Thymus (tissue), 14 donors: ENCODE results near the gene TMEM45B. TPM values are rescaled to one million over a fixed set of nuclear protein-coding genes. Genes with fewer than 3 reads are reported as not detected.
A peak's percentile ranks its signal among the peaks of the same experiment; 100 is the strongest.
"Not testable (repeated sequence)": the region's sequence is repeated elsewhere in the genome, so short reads cannot be mapped to it uniquely, and the experiment has no call there.

ENCODE experiments used
- DNase-seq, 9 donors: peaks; one replicate each; pipeline ENCODE4 v3.0.0-alpha.2; 2013; ENCODE audit warnings: low spot score in 9 of 9, low read depth in 6 of 9, missing footprints in 1 of 9
- H3K27ac ChIP-seq, 2 donors: one replicate each; pipeline ENCODE4 v1.5.1; 2013; ENCODE audit warnings: control low read depth in 1 of 2, low read depth in 1 of 2, low read length in 1 of 2, mild to moderate bottlenecking in 1 of 2, moderate library complexity in 1 of 2
- H3K27me3 ChIP-seq, 2 donors: one replicate each; pipeline ENCODE4 v1.5.1; 2013; ENCODE audit warnings: low read length in 1 of 2; ENCODE audit not compliant: control insufficient read depth in 2 of 2, insufficient read depth in 1 of 2
- H3K36me3 ChIP-seq, 2 donors: one replicate each; pipeline ENCODE4 v1.5.1; 2013; ENCODE audit warnings: low read length in 1 of 2, mild to moderate bottlenecking in 1 of 2, moderate library complexity in 1 of 2; ENCODE audit not compliant: control insufficient read depth in 2 of 2, insufficient read depth in 2 of 2
- H3K4me1 ChIP-seq, 2 donors: one replicate each; pipeline ENCODE4 v1.5.1; 2013; ENCODE audit warnings: low read length in 2 of 2; ENCODE audit not compliant: control insufficient read depth in 2 of 2, insufficient read depth in 2 of 2
- H3K4me3 ChIP-seq, 2 donors: one replicate each; pipeline ENCODE4 v1.5.1; 2013; ENCODE audit warnings: low read length in 2 of 2, control low read depth in 1 of 2, mild to moderate bottlenecking in 1 of 2
- H3K9me3 ChIP-seq, 2 donors: one replicate each; pipeline ENCODE4 v1.5.1; 2013; ENCODE audit warnings: low read length in 1 of 2, mild to moderate bottlenecking in 1 of 2; ENCODE audit not compliant: control insufficient read depth in 2 of 2, insufficient read depth in 1 of 2
- WGBS: extraction: QIAGEN DNeasy Blood & Tissue Kit; methylation state at CpG from one replicate; pipeline ENCODE4 v1.1.7; 2013; 5-methylcytosine and 5-hydroxymethylcytosine counted together
- long read RNA-seq, 10 donors: transcript quantifications; one replicate each; lab custom pipeline, GENCODE V29; 2026
- polyA plus RNA-seq: library from polyadenylated mRNA; stranded (reverse); fragments of 200-250 nt; gene quantifications from one replicate; pipeline ENCODE4 v1.2.3, GENCODE V29; 2013
- total RNA-seq: library from RNA; stranded (reverse); fragments of 120-200 nt; gene quantifications from one replicate; pipeline ENCODE4 v1.2.4, GENCODE V29; 2013
- donor health status: healthy.

The TMEM45B gene
- total RNA-seq (0.38 TPM), polyA plus RNA-seq (3.4 TPM)
- long read RNA-seq, donor 1 = 0 reads
- long read RNA-seq, donor 2 = 0 reads
- long read RNA-seq, donor 3 = 0 reads
- long read RNA-seq, donor 4 = 0 reads
- long read RNA-seq, donor 5 = 0 reads
- long read RNA-seq, donor 6 = 0 reads
- long read RNA-seq, donor 7 = 0 reads
- long read RNA-seq, donor 8 = 0 reads
- long read RNA-seq, donor 9 = 0 reads
- long read RNA-seq, donor 10 = 0 reads

DNA sequence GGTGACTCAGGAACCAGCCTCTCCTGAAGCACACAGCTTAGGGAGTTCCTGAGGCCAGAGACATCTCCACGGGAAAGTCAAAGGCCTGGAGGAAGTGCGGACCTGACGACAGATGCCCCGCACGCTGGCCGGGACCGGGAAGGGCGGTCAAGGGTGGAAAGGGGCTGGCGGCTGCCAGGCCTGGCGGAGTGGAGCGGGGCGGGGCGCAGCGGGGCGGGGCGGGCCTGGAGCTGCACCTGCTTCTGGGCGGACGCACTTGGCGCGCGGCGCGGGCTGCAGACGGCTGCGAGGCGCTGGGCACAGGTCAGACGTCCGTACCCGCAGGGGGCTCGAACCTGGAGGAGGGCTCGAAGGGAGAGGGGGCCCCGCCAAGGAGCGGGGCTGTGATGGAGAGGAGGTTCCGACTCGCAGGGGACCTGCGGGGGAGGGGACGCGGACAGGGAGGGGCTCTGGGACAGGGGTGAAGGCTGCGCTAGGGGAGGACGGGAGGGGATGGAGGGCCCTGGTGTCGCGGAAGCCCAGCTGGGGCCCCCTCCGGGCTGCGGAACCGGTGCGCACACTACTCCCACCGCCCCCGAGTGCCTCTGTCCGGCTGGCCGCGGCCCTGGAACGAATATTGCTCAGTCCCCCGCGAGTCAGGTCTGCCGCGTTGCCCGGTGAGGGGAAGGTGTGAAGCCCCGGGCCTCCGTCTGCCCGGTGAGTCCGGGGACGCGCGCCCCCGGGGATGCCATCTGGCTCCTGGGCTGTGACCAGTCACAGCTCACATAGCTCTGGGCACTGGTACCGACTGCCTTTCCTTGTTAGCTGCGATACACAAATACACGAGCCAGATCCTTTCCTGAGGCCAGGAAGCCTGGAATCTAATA lies at the start of gene TMEM45B:
TSS of gene TMEM45B (plus strand) at position 253 of the 866 bp plus-strand sequence. CDS start 36,635 bp downstream, outside the sequence.
- no peak within 1 kb of the TSS for H3K27ac ChIP-seq
- peak within 1 kb of the TSS in 1 of 2 donors; percentile 15 for H3K4me3 ChIP-seq
- no peak for DNase-seq
- H3K4me1 ChIP-seq = no peaks in the 10 kb centered on the region
- peaks cover 0 to 10% of the 10 kb centered on the region in 2 donors for H3K9me3 ChIP-seq
- peaks cover 15 to 37% of the 10 kb centered on the region in 2 donors for H3K27me3 ChIP-seq
- no peaks in the 10 kb centered on the region for H3K36me3 ChIP-seq
- WGBS = 6% methylated on average over 68 of the region's 68 CpGs

DNA sequence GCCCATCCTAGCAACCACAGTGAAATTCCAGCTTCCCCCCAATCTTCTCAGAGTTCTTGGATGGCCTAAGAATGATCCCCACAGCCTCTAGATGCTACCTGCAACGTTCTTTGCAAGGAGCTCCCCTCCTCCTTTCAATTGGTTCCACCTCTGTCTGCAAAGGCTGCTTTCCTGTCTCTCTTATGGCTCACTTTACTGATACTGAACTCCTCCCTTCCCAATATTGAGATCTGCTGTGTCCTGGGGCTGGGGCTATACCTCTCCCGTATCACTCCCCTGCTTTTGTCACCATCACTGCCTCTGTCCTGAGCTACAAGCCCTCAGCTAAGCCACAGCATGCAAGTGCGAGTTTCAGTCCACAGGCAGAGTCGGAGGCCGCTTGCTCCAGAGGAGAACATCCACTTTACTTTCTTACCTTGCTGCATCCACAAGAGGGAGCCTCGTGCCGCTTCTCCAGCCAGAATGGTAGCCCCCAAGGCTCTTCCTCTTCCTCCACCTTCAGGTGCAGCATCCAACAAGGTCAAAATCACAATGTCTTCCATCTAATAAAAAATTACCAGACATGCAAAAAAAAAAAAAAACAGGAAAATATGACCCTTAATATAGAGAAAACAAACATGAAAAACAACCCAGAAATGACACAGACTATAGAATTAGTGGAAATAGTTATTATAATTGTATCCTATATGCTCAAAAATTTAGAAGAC lies 48.6 kb upstream of the TMEM45B start:
- no peaks in the 10 kb centered on the region for H3K36me3 ChIP-seq
- H3K4me1 ChIP-seq = no peaks in the 10 kb centered on the region
- H3K4me3 ChIP-seq = no peak overlapping the region
- 33% methylated on average over 7 of the region's 7 CpGs for WGBS
- H3K9me3 ChIP-seq = no peaks in the 10 kb centered on the region
- no peak overlapping the region for H3K27ac ChIP-seq
- DNase-seq = peak in 2 of 9 donors; percentile 14 to 17
- no peaks in the 10 kb centered on the region for H3K27me3 ChIP-seq

DNA sequence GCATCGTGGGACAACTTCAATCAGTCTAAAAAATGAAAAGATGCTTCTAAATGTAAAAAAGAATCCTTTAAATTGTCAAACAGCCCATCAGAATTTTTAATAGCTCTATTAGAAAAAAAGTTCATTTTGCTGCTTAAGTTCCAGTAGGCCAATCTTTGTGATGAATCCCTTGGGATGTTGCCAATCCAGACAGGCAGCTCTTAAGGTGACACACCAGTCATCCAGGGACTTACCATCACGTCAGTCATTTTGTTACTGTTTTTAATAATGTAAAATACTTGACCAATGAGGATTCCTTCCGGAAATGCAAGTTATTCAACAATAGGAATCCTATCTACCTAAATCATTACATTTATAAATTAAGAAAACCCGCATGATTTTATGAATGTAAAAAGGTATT lies 47.8 kb upstream of the TMEM45B start:
- 77% methylated on average over 4 of the region's 4 CpGs for WGBS

DNA sequence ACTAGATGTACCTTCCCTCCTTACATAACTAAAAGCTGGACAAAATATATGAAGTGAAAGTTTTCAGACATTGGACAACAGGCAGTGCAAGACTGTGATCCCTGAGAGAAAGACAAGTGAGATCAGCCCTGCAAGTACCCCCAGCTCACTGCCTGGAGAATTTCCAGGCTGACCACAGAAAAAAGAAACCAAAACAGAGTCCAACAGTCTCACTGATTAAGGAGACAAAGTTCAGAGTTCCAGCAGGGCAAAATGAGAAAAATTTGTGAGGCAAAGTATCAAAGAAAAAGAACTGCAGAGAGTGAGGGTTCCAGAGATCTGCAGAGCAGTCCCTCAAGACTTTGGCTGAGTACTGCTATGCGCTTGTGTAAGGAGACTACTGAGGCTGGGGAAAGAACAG lies 47.3 kb upstream of the TMEM45B start:
- Histone ChIP-seq H3K4me1 (no peaks in the 10 kb centered on the region), H3K27ac (no peak overlapping the region), H3K27me3 (no peaks in the 10 kb centered on the region), H3K36me3 (no peaks in the 10 kb centered on the region), H3K9me3 (no peaks in the 10 kb centered on the region), H3K4me3 (no peak overlapping the region)
- WGBS = 95% methylated on average over 1 of the region's 1 CpG
- no peak for DNase-seq

More for the DNA sequence above, 47.8 kb upstream of the TMEM45B start:
- Histone ChIP-seq H3K9me3 (no peaks in the 10 kb centered on the region), H3K36me3 (no peaks in the 10 kb centered on the region), H3K27ac (no peak overlapping the region), H3K27me3 (no peaks in the 10 kb centered on the region), H3K4me3 (no peak overlapping the region), H3K4me1 (no peaks in the 10 kb centered on the region)
- no peak for DNase-seq

DNA sequence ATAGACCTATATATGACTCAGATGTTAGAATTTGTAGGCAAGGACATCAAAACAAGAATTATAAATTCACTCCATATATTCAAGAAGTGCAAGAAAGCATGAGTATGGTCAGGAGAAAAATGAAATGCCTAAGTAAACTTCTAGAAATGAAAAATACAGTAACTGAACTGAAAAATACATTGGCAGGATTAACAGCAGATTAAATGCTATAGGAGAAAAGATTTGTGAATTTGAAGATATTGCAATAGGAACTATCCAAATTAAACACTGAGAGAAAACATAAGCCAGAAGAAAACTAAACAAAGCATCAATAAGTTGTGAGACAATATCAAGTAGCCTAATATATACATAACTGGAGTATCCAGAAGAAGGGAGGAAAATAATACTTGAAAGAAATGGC lies 46.6 kb upstream of the TMEM45B start:
- DNase-seq = no peak
- H3K27me3 ChIP-seq = no peaks in the 10 kb centered on the region
- no peaks in the 10 kb centered on the region for H3K36me3 ChIP-seq
- H3K4me3 ChIP-seq = no peak overlapping the region
- no peak overlapping the region for H3K27ac ChIP-seq
- no peaks in the 10 kb centered on the region for H3K4me1 ChIP-seq
- no peaks in the 10 kb centered on the region for H3K9me3 ChIP-seq

DNA sequence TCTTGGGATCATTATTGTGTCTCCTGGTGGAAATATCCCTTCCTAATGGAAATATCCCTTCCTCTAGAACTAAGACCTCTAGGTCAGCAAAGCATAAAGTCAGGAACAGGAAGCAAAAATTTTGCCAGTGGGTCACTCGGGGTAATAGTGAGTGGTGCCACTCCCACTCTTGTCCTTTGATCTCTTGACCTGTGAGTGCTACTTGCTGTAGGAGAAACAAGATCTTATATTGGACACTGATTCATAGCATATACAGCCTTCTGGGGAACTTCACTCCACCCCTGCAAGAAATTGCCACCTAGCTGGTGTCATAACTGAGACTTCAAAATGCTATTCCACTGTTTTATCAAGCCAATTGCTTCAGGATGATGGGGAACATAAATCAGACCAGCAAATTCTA lies 44.7 kb upstream of the TMEM45B start:
- no peak overlapping the region for H3K4me3 ChIP-seq
- WGBS = 96% methylated on average over 1 of the region's 1 CpG
- H3K27me3 ChIP-seq = no peaks in the 10 kb centered on the region
- DNase-seq = no peak
- no peaks in the 10 kb centered on the region for H3K9me3 ChIP-seq
- H3K27ac ChIP-seq = no peak overlapping the region
- no peaks in the 10 kb centered on the region for H3K36me3 ChIP-seq
- no peaks in the 10 kb centered on the region for H3K4me1 ChIP-seq

DNA sequence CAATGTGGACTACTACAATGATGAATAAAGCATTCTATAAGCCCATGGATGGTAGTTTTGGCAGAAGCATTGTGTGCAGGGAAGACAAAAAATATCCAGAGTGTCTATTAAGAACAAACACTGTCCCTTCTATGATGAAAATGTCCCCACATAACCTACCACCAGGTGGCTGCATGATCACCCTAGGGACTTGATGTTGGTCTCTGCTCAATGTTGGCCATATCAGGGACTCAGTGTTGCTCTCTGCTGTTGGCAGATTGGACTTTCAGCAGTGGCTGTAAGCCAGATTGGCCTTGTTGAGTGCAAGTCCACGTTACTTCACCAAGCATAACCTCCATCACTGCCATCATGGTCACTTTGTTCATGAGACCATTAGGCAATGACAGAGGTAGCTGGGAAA lies 44.2 kb upstream of the TMEM45B start:
- not testable (repeated sequence) for H3K36me3 ChIP-seq, H3K27ac ChIP-seq, H3K4me3 ChIP-seq, H3K4me1 ChIP-seq, DNase-seq, H3K27me3 ChIP-seq, H3K9me3 ChIP-seq
- WGBS = 83% methylated on average over 1 of the region's 1 CpG

DNA sequence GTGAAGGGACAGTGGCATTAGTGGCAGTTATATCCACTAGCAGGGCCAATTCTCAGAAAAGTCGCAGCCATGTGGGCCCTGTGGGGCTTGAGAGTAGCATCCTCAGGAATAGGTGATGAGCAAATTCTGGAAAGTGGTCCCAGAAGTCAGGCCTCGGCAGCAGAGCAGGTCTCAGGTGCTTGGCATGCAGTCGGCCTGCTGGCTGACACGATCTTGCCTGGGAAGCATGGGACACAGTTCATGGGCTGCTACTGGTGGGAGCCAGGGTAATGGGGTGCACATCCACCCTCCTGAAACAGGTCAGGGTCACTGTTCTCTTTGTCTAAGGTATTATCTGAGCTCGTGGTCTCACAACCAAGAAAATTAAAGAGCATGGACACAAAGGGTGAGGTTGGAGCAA lies 36.8 kb upstream of the TMEM45B start:
- WGBS = 93% methylated on average over 5 of the region's 5 CpGs

DNA sequence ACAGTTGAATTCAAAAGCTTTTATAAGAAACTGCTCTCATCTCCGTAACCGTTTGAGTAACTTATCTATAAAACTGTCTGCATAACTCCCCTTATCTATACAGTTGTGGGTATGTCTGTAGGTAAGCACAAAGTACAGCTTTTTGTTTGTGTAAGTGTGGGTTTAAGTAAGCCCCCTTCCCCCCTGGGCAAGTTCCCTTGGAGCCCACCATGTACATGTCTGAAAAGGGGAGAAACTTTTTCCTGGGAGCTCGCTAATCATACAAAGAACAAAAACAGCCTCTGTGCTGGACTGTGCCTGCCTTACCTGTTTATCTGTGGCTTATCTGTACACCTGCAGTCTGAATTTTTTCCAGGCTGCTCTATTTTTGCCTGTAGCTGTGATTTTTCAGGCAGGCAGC lies 36.3 kb upstream of the TMEM45B start:
- H3K27ac ChIP-seq = no peak overlapping the region
- no peak for DNase-seq
- no peaks in the 10 kb centered on the region for H3K36me3 ChIP-seq
- no peak overlapping the region for H3K4me3 ChIP-seq
- 91% methylated on average over 3 of the region's 3 CpGs for WGBS
- no peaks in the 10 kb centered on the region for H3K27me3 ChIP-seq
- no peaks in the 10 kb centered on the region for H3K4me1 ChIP-seq
- no peaks in the 10 kb centered on the region for H3K9me3 ChIP-seq

More for the DNA sequence above, 36.8 kb upstream of the TMEM45B start:
- H3K27me3 ChIP-seq = no peaks in the 10 kb centered on the region
- H3K4me1 ChIP-seq = no peaks in the 10 kb centered on the region
- H3K4me3 ChIP-seq = no peak overlapping the region
- no peak for DNase-seq
- no peaks in the 10 kb centered on the region for H3K9me3 ChIP-seq
- no peaks in the 10 kb centered on the region for H3K36me3 ChIP-seq
- no peak overlapping the region for H3K27ac ChIP-seq
